Measurements from ENCODE around the gene KREMEN2.

KREMEN2 gene

GRCh38 chr16:2987833-2988232 lies 23.8 kb downstream of the KREMEN2 start:
- Mint-ChIP-seq H3K36me3 (ENCODE audit: low read depth) (no peaks in the 10 kb centered on the region), H3K27me3 (no peaks in the 10 kb centered on the region)

GRCh38 chr16:2988590-2989099 lies 24.6 kb downstream of the KREMEN2 start:
- Mint-ChIP-seq H3K36me3 (ENCODE audit: low read depth) (no peaks in the 10 kb centered on the region), H3K27me3 (no peaks in the 10 kb centered on the region), H3K27ac (no peak overlapping the region), H3K4me1 (peaks cover 3% of the 10 kb centered on the region), H3K4me3 (no peak overlapping the region), H3K9me3 (no peaks in the 10 kb centered on the region)
- ATAC-seq (no peak), DNase-seq (no peak)

More at GRCh38 chr16:2987833-2988232, 23.8 kb downstream of the KREMEN2 start:
- no peak for ATAC-seq
- Mint-ChIP-seq H3K27ac (no peak overlapping the region), H3K4me1 (peaks cover 5% of the 10 kb centered on the region), H3K9me3 (no peaks in the 10 kb centered on the region), H3K4me3 (no peak overlapping the region)
- no peak for DNase-seq

- H3K27ac Mint-ChIP-seq = no peak overlapping the region
- H3K4me3 Mint-ChIP-seq = no peak overlapping the region
- H3K36me3 Mint-ChIP-seq (ENCODE audit: low read depth) = no peaks in the 10 kb centered on the region
- ATAC-seq (no peak), DNase-seq (no peak)
- H3K4me1 Mint-ChIP-seq = no peaks in the 10 kb centered on the region
- no peaks in the 10 kb centered on the region for H3K9me3 Mint-ChIP-seq
- H3K27me3 Mint-ChIP-seq = no peaks in the 10 kb centered on the region
Measured at GRCh38 chr16:2990891-2991290, 26.8 kb downstream of the KREMEN2 start.

GRCh38 chr16:2991566-2992261 lies 27.6 kb downstream of the KREMEN2 start:
- no peaks in the 10 kb centered on the region for H3K4me1 Mint-ChIP-seq
- H3K4me3 Mint-ChIP-seq = no peak overlapping the region
- DNase-seq (no peak), ATAC-seq (no peak)
- H3K36me3 Mint-ChIP-seq (ENCODE audit: low read depth) = no peaks in the 10 kb centered on the region
- H3K27me3 Mint-ChIP-seq = no peaks in the 10 kb centered on the region
- no peaks in the 10 kb centered on the region for H3K9me3 Mint-ChIP-seq
- no peak overlapping the region for H3K27ac Mint-ChIP-seq

GRCh38 chr16:2992383-2993081 lies 28.5 kb downstream of the KREMEN2 start:
- Mint-ChIP-seq H3K9me3 (no peaks in the 10 kb centered on the region), H3K4me3 (no peak overlapping the region), H3K27ac (no peak overlapping the region), H3K27me3 (no peaks in the 10 kb centered on the region), H3K36me3 (ENCODE audit: low read depth) (no peaks in the 10 kb centered on the region), H3K4me1 (no peaks in the 10 kb centered on the region)
- ATAC-seq (no peak), DNase-seq (no peak)

GRCh38 chr16:2996298-2996697 lies 32.2 kb downstream of the KREMEN2 start:
- no peak overlapping the region for H3K27ac Mint-ChIP-seq
- ATAC-seq (no peak), DNase-seq (no peak)
- H3K4me3 Mint-ChIP-seq = no peak overlapping the region
- H3K27me3 Mint-ChIP-seq = peaks cover 4% of the 10 kb centered on the region
- no peaks in the 10 kb centered on the region for H3K9me3 Mint-ChIP-seq
- H3K4me1 Mint-ChIP-seq = no peaks in the 10 kb centered on the region
- no peaks in the 10 kb centered on the region for H3K36me3 Mint-ChIP-seq (ENCODE audit: low read depth)

- Mint-ChIP-seq H3K27me3 (peaks cover 7% of the 10 kb centered on the region), H3K27ac (no peak overlapping the region), H3K4me1 (peaks cover 5% of the 10 kb centered on the region), H3K36me3 (ENCODE audit: low read depth) (no peaks in the 10 kb centered on the region), H3K9me3 (no peaks in the 10 kb centered on the region), H3K4me3 (no peak overlapping the region)
- no peak for DNase-seq
- no peak for ATAC-seq
Measured at GRCh38 chr16:2999929-3000328, 35.9 kb downstream of the KREMEN2 start.

GRCh38 chr16:3000540-3000939 lies 36.5 kb downstream of the KREMEN2 start:
- peaks cover 9% of the 10 kb centered on the region for H3K27me3 Mint-ChIP-seq
- no peak overlapping the region for H3K27ac Mint-ChIP-seq
- ATAC-seq = no peak
- no peaks in the 10 kb centered on the region for H3K36me3 Mint-ChIP-seq (ENCODE audit: low read depth)
- H3K4me3 Mint-ChIP-seq = no peak overlapping the region
- DNase-seq = no peak
- H3K4me1 Mint-ChIP-seq = peaks cover 6% of the 10 kb centered on the region
- no peaks in the 10 kb centered on the region for H3K9me3 Mint-ChIP-seq

GRCh38 chr16:3001316-3001715 lies 37.2 kb downstream of the KREMEN2 start:
- Mint-ChIP-seq H3K27me3 (peaks cover 14% of the 10 kb centered on the region), H3K4me3 (no peak overlapping the region), H3K4me1 (peaks cover 6% of the 10 kb centered on the region), H3K36me3 (ENCODE audit: low read depth) (no peaks in the 10 kb centered on the region), H3K9me3 (no peaks in the 10 kb centered on the region), H3K27ac (no peak overlapping the region)
- DNase-seq (no peak), ATAC-seq (no peak)

- ATAC-seq (peak; percentile 99), DNase-seq (peak; percentile 95)
- Mint-ChIP-seq H3K27ac (peak overlapping the region; percentile 80), H3K27me3 (peaks cover 18% of the 10 kb centered on the region), H3K36me3 (ENCODE audit: low read depth) (no peaks in the 10 kb centered on the region), H3K4me1 (peaks cover 23% of the 10 kb centered on the region), H3K4me3 (peak overlapping the region; percentile 51), H3K9me3 (no peaks in the 10 kb centered on the region)
Measured at GRCh38 chr16:3003582-3004270, 39.7 kb downstream of the KREMEN2 start.

GRCh38 chr16:3004319-3004718 lies 40.2 kb downstream of the KREMEN2 start:
- peaks cover 26% of the 10 kb centered on the region for H3K4me1 Mint-ChIP-seq
- no peaks in the 10 kb centered on the region for H3K36me3 Mint-ChIP-seq (ENCODE audit: low read depth)
- ATAC-seq = no peak

GRCh38 chr16:3004781-3005284 lies 40.8 kb downstream of the KREMEN2 start:
- no peaks in the 10 kb centered on the region for H3K9me3 Mint-ChIP-seq

More at GRCh38 chr16:3004319-3004718, 40.2 kb downstream of the KREMEN2 start:
- no peak overlapping the region for H3K27ac Mint-ChIP-seq
- no peak overlapping the region for H3K4me3 Mint-ChIP-seq
- H3K9me3 Mint-ChIP-seq = no peaks in the 10 kb centered on the region
- peaks cover 14% of the 10 kb centered on the region for H3K27me3 Mint-ChIP-seq
- peak; percentile 16 for DNase-seq

GRCh38 chr16:3007059-3007956 lies 43.2 kb downstream of the KREMEN2 start:
- Mint-ChIP-seq H3K4me1 (peaks cover 26% of the 10 kb centered on the region), H3K9me3 (no peaks in the 10 kb centered on the region), H3K36me3 (ENCODE audit: low read depth) (no peaks in the 10 kb centered on the region), H3K4me3 (no peak overlapping the region), H3K27me3 (peaks cover 13% of the 10 kb centered on the region), H3K27ac (no peak overlapping the region)
- no peak for DNase-seq
- ATAC-seq = no peak

More at GRCh38 chr16:3004781-3005284, 40.8 kb downstream of the KREMEN2 start:
- Mint-ChIP-seq H3K4me3 (peak overlapping the region; percentile 45), H3K27me3 (peaks cover 13% of the 10 kb centered on the region), H3K4me1 (peaks cover 26% of the 10 kb centered on the region), H3K27ac (no peak overlapping the region), H3K36me3 (ENCODE audit: low read depth) (no peaks in the 10 kb centered on the region)
- DNase-seq (no peak), ATAC-seq (no peak)

Data from activated naive CD8-positive, alpha-beta T cell treated with anti-CD3 and anti-CD28 coated beads, Interleukin-2, amount 50 U/mL, for 24 hours (primary cell).